Measurements from ENCODE around the gene GLUD2. TPM values are rescaled to one million over a fixed set of nuclear protein-coding genes. Genes with fewer than 3 reads are reported as not detected.

GLUD2 gene
- total RNA-seq, 1 donor from 2014 or later: 1.3 TPM

GRCh38 chrX:121085612-121086010, 38.2 kb downstream of the GLUD2 start:
- DNase-seq (no peak), ATAC-seq (no peak)
- intact Hi-C loops (cut with micrococcal nuclease): no loop called here

GRCh38 chrX:121093011-121093410, 45.6 kb downstream of the GLUD2 start:
- intact Hi-C loops (cut with micrococcal nuclease): no loop called here
- DNase-seq (no peak), ATAC-seq (no peak)

Other genes with a start within 250 kb of the GLUD2 start
- gene CT47B1, start 171.7 kb upstream of the GLUD2 start, total RNA-seq: not detected
- not detected for gene CT47A11, start 110.5 kb upstream of the GLUD2 start, total RNA-seq
- gene CT47A10, start 105.6 kb upstream of the GLUD2 start, total RNA-seq: not detected
- gene CT47A9, start 100.7 kb upstream of the GLUD2 start, total RNA-seq: not detected
- gene CT47A8, start 95.9 kb upstream of the GLUD2 start, total RNA-seq: not detected
- gene CT47A7, start 91.0 kb upstream of the GLUD2 start, total RNA-seq: not detected
- not detected for gene CT47A6, start 86.1 kb upstream of the GLUD2 start, total RNA-seq
- not detected for gene CT47A5, start 81.3 kb upstream of the GLUD2 start, total RNA-seq
- gene CT47A4, start 76.4 kb upstream of the GLUD2 start, total RNA-seq: not detected
- gene CT47A3, start 71.5 kb upstream of the GLUD2 start, total RNA-seq: not detected
- gene CT47A2, start 66.7 kb upstream of the GLUD2 start, total RNA-seq: not detected
- gene CT47A1, start 61.9 kb upstream of the GLUD2 start, total RNA-seq: not detected

All from left ventricle myocardium superior (tissue), 1 donor.